ENCODE data around the gene LDLRAD4.

DNA sequence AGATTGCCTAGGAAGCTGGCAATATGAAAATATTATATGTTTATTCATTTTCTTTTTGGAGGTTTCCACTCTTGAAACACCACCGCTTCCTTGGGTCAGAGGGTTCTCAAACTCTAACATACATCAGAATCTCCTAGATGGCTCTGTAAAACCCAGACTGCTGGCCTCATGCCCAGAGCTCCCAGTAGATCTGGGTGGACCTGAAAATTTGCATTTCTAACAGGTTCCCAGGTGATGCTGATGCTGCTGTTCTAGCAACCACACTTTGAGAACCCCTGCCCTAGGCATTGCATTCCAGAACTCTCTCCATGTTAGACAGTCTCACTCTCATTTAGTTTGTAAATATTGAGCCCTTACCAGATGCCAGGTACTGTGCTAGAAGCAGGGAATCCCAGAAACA, 368.4 kb downstream of the LDLRAD4 start:
- no peak for TF ChIP-seq TAF1 (IDR thresholded peaks at IDR 0.05; ENCODE audit: borderline replicate concordance, low read depth, low read length)
- TF ChIP-seq CTCF (IDR thresholded peaks at IDR 0.05): no peak
- TF ChIP-seq SIN3A (IDR thresholded peaks at IDR 0.05; ENCODE audit: borderline replicate concordance, low read depth, low read length): no peak
- TF ChIP-seq JUND (IDR thresholded peaks at IDR 0.05): no peak
- TF ChIP-seq, protein P1, sequence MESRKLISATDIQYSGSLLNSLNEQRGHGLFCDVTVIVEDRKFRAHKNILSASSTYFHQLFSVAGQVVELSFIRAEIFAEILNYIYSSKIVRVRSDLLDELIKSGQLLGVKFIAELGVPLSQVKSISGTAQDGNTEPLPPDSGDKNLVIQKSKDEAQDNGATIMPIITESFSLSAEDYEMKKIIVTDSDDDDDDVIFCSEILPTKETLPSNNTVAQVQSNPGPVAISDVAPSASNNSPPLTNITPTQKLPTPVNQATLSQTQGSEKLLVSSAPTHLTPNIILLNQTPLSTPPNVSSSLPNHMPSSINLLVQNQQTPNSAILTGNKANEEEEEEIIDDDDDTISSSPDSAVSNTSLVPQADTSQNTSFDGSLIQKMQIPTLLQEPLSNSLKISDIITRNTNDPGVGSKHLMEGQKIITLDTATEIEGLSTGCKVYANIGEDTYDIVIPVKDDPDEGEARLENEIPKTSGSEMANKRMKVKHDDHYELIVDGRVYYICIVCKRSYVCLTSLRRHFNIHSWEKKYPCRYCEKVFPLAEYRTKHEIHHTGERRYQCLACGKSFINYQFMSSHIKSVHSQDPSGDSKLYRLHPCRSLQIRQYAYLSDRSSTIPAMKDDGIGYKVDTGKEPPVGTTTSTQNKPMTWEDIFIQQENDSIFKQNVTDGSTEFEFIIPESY (IDR thresholded peaks at IDR 0.05; ENCODE audit: borderline replicate concordance, low read depth): no peak
- TF ChIP-seq GABPA (IDR thresholded peaks at IDR 0.05; ENCODE audit: low read depth): no peak
- TF ChIP-seq EP300 (IDR thresholded peaks at IDR 0.05; ENCODE audit: borderline replicate concordance in 1 of 2, low read depth in 1 of 2, low read length in 1 of 2): no peak
- no peak for TF ChIP-seq POLR2AphosphoS5 (IDR thresholded peaks at IDR 0.05; ENCODE audit: low read depth, low read length)
- TF ChIP-seq EZH2phosphoT487 (IDR thresholded peaks at IDR 0.05; ENCODE audit: borderline replicate concordance, low read depth): no peak
- no peak for TF ChIP-seq TEAD4 (IDR thresholded peaks at IDR 0.05; ENCODE audit: borderline replicate concordance, insufficient read depth)
- TF ChIP-seq TCF12 (IDR thresholded peaks at IDR 0.05): no peak

Measured in SK-N-SH (cell line).